CD4-positive, alpha-beta T cell treated with Interleukin-6 for 4 hours (primary cell): Measurements from ENCODE around the gene C2CD2L.
"Not testable (repeated sequence)": the region's sequence is repeated elsewhere in the genome, so short reads cannot be mapped to it uniquely, and the experiment has no call there.

Source experiments
- DNase-seq: peaks from one replicate; pipeline ENCODE4 v3.0.0-alpha.2; 2020; ENCODE audit warnings: mixed read lengths

C2CD2L gene

DNA sequence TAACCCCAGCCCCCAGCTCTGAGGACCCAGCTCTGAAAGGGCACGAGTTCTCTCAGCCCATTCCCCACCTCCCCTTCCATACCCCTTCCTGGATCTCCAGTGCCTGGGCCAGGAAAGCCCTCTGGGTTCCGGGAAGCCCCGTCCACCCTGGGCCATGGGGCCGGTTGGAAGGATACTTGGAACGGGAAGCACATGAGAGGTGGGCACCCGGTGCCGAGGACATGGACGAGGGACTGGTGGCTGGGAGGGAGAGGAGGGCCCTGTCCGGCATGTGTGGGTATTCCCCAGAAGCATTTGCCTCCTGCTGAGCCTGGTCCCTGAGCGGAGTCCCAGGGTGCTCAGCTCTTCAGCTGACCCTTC lies 9.1 kb downstream of the C2CD2L start:
- no peak for DNase-seq

GRCh38 chr11:119116601-119117000 lies 9.5 kb downstream of the C2CD2L start:
- DNase-seq, result no peak

- no peak for DNase-seq
These were observed 10.0 kb downstream of the C2CD2L start for GRCh38 chr11:119117004-119117706.

GRCh38 chr11:119118227-119118626 lies 11.1 kb downstream of the C2CD2L start:
- no peak for DNase-seq

- no peak for DNase-seq
These were observed 11.8 kb downstream of the C2CD2L start for GRCh38 chr11:119118946-119119345.

DNA sequence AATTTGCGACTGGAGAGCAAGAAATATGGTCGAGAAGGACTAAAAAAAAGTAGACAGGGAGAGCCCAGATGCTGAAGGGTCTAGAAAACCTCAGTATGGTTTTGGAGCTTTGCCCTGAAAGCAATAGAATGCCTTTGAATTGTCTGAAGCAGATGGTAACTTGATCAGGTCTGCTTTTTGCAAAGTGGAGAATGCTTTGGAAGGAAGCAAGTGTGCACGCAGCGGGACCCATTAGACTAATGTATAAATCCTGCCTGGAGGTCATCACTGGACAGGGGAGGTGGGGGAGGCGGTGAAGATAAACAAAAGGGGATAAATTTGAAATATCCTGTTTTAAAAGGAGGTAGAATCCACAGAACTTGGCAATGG lies 13.5 kb downstream of the C2CD2L start:
- no peak for DNase-seq

DNA sequence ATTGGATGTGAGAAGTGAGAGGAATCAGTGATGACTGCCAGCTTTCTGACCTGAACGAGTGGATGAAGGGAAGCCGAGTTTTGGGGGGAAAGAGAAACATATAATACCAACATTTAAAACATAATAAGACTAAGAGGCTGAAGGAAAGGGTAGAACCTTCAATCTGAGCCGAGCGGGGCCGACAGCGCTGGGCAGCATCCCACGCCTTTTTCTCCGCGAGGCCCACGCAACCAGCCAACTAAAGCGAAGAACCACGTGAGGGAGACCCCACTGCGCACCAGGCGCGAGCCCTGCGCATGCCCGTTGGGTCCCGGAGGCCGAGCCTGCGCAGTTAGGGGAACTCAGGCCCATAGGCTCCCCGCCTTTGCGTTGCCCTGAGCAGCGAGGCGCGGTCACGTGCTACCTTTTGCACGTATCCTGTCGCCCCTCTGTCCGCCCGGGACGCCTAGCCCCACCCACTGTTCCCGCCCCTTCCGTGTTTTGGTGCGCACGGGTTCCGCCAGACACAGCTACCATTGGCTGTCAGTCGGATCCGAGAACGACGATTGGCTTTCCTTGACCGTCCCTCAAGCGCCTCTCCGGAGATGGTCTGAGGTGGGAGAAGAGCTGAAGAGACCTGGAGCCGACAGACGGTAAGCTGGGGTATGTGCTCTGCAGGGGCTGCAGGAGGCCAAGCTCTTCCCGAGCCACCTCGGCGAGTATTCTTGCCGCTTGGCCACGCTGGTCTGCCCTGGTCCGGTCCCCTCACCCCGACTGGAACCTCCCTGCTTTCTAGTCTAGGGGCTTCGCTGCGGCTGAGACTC lies 14.1 kb downstream of the C2CD2L start, which contains the start of gene HINFP:
Gene HINFP, plus strand, starts transcription at position 573 of the 803 bp plus-strand sequence. CDS start 5,365 bp downstream, outside the sequence.
- DNase-seq, result peak; percentile 100

DNA sequence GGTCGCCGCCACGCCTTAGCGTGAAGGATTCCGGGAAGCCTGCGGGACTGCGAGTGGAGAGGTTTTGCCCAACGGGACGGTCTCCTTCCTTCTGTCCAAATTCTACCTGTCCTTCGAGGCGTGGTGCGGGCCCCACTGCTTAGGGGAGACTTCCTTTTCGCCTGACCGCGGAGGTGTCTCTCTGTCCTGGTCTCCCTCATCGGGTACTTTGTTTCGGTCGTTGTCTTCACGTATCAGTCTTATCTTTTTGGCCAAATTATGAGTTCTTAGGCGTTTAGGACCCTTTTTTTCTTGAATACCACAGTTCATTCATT lies 14.6 kb downstream of the C2CD2L start:
- no peak for DNase-seq

- DNase-seq, result no peak
These were observed 18.7 kb downstream of the C2CD2L start for GRCh38 chr11:119125821-119126220.

DNA sequence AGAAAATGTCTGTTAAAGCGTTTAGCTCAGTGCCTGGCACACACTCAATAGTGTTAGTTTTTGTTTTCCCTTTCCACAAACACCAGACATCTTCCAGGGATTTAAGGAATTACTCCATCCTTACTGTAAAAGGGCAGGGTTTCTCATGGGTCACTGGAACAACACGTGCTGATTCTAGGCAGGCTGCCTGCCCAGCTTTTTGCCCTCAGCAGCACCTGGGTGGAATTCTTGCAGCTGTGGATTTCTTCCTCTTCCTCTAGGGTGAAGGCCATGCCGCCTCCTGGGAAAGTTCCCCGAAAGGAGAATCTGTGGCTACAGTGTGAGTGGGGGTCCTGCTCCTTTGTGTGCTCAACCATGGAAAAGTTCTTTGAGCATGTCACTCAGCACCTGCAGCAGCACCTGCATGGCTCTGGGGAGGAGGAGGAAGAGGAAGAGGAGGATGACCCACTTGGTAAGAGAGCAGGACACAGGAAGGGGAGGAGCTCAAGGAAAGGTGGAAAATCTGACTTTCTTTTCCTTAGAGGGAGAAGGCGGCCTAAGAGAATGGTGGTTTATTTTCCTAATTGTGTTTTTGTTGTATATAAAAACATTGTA lies 19.6 kb downstream of the C2CD2L start:
- DNase-seq, result no peak

- DNase-seq, result no peak
These were observed 23.5 kb downstream of the C2CD2L start for GRCh38 chr11:119130662-119131061.

GRCh38 chr11:119134389-119134978 lies 27.3 kb downstream of the C2CD2L start:
- DNase-seq, result no peak

DNA sequence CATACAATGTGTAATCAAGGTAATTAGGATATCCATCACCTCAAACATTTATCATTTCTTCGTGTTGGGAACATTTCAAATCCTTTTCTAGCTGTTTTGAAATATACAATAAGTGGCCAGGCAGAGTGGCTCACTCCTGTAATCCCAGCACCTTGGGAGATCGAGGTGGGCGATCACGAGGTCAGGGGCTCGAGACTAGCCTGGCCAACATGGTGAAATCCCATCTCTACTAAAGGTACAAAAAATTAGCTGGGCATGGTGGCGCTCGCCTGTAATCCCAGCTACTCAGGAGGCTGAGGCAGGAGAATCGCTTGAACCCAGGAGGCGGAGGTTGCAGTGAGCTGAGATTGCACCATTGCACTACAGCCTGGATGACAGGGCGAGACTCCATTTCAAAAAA lies 32.1 kb downstream of the C2CD2L start:
- not testable (repeated sequence) for DNase-seq

GRCh38 chr11:119144825-119145486 lies 37.8 kb downstream of the C2CD2L start:
- DNase-seq, result peak; percentile 25

DNA sequence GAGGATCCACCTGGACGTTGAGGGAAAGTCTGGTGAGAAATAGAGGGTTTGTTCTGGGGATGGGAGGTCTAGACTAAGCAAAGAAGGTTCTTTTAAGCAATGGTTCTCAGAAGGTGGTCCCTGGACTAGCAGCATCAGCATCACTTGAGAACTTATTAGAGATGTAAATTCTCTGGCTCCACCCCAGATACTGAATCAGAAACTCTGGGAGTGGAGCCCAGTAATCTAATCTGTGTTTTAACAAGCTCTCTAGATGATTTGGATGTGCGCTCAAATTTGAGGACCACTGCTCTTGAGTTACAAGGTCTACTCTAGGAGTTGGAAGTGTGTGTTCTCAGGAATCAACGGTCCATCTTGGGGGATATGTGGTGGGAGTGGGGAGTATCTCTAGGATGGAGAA lies 38.4 kb downstream of the C2CD2L start:
- no peak for DNase-seq

DNA sequence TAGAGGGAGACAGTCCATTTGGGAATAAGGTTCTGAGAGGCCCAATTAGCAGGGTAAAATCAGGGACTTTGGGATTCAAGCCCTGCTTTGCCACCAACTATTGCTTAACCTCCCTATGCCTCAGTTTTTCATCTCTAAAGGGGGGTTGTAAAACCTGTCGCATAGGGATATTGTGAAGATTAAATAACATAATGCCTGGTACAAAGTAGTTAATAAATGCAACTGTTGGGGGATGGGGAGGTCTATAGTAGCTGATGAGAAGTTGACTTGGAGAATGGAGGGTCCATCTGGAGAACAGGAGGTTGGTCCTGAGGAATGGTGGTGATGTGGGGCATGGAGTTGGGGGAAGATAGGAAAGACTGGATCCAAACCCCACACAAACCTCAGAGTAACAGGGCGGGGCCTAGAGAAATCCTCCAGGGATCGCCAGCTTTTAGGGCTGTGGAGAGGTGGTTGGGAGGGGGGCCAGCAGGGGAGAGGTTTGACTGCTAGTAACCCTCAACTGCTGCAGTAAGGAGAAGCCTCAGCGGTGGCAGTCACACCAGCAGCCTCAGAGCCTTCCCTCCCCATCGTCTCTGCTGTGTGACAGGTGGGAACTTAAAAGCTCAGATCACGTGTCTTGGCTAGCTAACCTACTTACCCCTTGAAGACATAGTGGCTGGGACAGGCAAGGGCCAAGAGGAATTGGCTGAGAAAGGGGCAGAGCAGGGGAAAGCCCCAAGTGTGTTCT lies 40.6 kb downstream of the C2CD2L start:
- DNase-seq, result no peak

DNA sequence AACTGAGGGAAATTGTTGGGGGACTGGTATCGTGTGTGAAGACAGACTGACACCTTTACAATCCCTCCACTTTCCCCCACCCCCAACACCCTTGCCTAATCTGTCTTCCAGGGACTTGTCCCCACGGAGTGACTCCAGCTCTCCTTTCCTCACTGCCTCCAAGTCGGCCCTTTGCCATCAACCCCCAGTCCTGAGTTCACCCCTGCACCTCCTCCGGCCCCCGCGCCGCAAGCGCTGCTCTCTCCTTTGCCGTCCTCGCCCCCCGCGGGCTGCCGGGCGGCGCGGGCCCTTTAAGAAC lies 41.5 kb downstream of the C2CD2L start:
- no peak for DNase-seq

- DNase-seq, result peak; percentile 48
These were observed 42.1 kb downstream of the C2CD2L start, which contains the start of gene ABCG4 for GRCh38 chr11:119149018-119149785. TSS of gene ABCG4 (plus strand) at chr11:119149052. CDS start at chr11:119149966, 914 bp downstream.

GRCh38 chr11:119149786-119150275 lies 42.7 kb downstream of the C2CD2L start:
- no peak for DNase-seq

GRCh38 chr11:119152043-119152442 lies 44.9 kb downstream of the C2CD2L start:
- no peak for DNase-seq

DNA sequence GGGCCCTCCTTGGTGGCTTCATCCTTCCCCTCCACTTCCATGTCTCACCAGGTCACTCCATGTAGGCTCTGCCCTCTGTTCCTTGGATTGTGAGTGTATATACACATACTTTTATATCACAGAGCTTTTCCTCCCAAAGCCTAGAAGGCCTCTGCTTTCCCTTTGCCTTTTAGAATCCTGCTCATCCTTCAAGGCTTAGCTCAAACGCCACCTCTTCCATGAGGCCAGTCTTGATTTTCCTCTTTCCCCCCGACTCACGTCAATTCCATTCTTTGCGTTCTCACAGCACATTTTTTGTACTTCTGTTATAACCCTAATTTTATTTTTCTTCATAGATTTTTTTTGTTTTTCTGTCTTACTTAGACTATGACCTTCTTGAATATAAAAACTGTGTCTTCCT lies 45.5 kb downstream of the C2CD2L start:
- no peak for DNase-seq
